Liver (tissue), 3 donors: ENCODE data around the gene ATP13A2.

Experiments used
- SP1 ChIP-seq: IDR thresholded peaks from 2 replicates; pipeline ENCODE4 v1.6.1; 2018; ENCODE audit warnings: antibody characterized with exemption, mild to moderate bottlenecking
- TAF1 ChIP-seq: conservative IDR thresholded peaks from 2 replicates; pipeline ENCODE4 v1.6.1; 2016; ENCODE audit warnings: antibody characterized with exemption, mild to moderate bottlenecking
- YY1 ChIP-seq: IDR thresholded peaks from 2 replicates; pipeline ENCODE4 v1.6.1; 2016; ENCODE audit warnings: antibody characterized with exemption, mild to moderate bottlenecking
- TF ChIP-seq, protein P1 (sequence below): IDR thresholded peaks from 2 replicates; pipeline ENCODE4 v1.6.1; 2016; ENCODE audit warnings: antibody characterized with exemption
- TF ChIP-seq, protein P2 (sequence below): fragments of 150-350 bp; IDR thresholded peaks from 2 replicates; pipeline ENCODE4 v1.5.1; 2017; ENCODE audit warnings: improper control_type of control experiment, low read depth, low read length; ENCODE audit not compliant: missing input control
- TF ChIP-seq, protein P3 (sequence below): IDR thresholded peaks from 2 replicates; pipeline ENCODE4 v1.6.1; 2016; ENCODE audit warnings: antibody characterized with exemption
- TF ChIP-seq, protein P4 (sequence below): IDR thresholded peaks from 2 replicates; pipeline ENCODE4 v1.6.1; 2016; ENCODE audit warnings: antibody characterized with exemption, mild to moderate bottlenecking
- donor health status: healthy.
- donor health status: healthy.

DNA sequence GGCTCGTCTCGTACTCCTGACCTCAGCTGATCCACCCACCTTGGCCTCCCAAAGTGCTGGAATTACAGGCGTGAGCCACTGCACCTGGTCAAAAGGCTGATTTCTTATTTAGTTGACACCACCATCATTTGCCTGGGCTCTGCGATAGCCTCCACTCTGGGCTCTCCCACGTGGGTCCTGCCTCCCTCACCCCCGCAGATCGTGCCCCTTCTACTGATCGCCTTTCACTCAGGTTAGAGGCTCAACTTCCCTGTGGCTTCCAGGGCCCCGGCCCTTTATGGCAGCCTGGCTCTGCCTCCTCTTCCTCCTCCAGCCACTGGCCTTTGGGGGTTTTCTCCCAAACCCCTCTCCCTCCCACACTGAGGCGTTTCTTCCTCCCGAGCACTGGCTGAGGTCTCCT lies 28.8 kb downstream of the ATP13A2 start:
- TF ChIP-seq YY1 = no peak
- TF ChIP-seq, protein P1, sequence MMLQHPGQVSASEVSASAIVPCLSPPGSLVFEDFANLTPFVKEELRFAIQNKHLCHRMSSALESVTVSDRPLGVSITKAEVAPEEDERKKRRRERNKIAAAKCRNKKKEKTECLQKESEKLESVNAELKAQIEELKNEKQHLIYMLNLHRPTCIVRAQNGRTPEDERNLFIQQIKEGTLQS = no peak
- TF ChIP-seq, protein P2, sequence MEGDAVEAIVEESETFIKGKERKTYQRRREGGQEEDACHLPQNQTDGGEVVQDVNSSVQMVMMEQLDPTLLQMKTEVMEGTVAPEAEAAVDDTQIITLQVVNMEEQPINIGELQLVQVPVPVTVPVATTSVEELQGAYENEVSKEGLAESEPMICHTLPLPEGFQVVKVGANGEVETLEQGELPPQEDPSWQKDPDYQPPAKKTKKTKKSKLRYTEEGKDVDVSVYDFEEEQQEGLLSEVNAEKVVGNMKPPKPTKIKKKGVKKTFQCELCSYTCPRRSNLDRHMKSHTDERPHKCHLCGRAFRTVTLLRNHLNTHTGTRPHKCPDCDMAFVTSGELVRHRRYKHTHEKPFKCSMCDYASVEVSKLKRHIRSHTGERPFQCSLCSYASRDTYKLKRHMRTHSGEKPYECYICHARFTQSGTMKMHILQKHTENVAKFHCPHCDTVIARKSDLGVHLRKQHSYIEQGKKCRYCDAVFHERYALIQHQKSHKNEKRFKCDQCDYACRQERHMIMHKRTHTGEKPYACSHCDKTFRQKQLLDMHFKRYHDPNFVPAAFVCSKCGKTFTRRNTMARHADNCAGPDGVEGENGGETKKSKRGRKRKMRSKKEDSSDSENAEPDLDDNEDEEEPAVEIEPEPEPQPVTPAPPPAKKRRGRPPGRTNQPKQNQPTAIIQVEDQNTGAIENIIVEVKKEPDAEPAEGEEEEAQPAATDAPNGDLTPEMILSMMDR = no peak
- TF ChIP-seq SP1 = no peak
- TF ChIP-seq, protein P3, sequence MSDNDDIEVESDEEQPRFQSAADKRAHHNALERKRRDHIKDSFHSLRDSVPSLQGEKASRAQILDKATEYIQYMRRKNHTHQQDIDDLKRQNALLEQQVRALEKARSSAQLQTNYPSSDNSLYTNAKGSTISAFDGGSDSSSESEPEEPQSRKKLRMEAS = no peak
- TF ChIP-seq, protein P4, sequence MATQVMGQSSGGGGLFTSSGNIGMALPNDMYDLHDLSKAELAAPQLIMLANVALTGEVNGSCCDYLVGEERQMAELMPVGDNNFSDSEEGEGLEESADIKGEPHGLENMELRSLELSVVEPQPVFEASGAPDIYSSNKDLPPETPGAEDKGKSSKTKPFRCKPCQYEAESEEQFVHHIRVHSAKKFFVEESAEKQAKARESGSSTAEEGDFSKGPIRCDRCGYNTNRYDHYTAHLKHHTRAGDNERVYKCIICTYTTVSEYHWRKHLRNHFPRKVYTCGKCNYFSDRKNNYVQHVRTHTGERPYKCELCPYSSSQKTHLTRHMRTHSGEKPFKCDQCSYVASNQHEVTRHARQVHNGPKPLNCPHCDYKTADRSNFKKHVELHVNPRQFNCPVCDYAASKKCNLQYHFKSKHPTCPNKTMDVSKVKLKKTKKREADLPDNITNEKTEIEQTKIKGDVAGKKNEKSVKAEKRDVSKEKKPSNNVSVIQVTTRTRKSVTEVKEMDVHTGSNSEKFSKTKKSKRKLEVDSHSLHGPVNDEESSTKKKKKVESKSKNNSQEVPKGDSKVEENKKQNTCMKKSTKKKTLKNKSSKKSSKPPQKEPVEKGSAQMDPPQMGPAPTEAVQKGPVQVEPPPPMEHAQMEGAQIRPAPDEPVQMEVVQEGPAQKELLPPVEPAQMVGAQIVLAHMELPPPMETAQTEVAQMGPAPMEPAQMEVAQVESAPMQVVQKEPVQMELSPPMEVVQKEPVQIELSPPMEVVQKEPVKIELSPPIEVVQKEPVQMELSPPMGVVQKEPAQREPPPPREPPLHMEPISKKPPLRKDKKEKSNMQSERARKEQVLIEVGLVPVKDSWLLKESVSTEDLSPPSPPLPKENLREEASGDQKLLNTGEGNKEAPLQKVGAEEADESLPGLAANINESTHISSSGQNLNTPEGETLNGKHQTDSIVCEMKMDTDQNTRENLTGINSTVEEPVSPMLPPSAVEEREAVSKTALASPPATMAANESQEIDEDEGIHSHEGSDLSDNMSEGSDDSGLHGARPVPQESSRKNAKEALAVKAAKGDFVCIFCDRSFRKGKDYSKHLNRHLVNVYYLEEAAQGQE = no peak
- no peak for TF ChIP-seq TAF1
